Osteoblast (primary cell): ENCODE data around the gene ASIC4. TPM values are rescaled to one million over a fixed set of nuclear protein-coding genes. Genes with fewer than 3 reads are reported as not detected.
A peak's percentile ranks its signal among the peaks of the same experiment; 100 is the strongest.

ENCODE experiments used
- DNase-seq: peaks from one replicate; pipeline ENCODE4 v3.0.0; 2011; ENCODE audit warnings: low spot score, mixed read lengths; ENCODE audit not compliant: insufficient read length; ENCODE audit errors: missing footprints
- H2AFZ ChIP-seq: 2 replicates; pipeline ENCODE4 v1.6.0; 2011; ENCODE audit warnings: mild to moderate bottlenecking, low read length
- H3K27ac ChIP-seq: 2 replicates; pipeline ENCODE4 v1.5.1; 2011; ENCODE audit warnings: mild to moderate bottlenecking, low read depth, low read length, moderate library complexity
- H3K27me3 ChIP-seq: 2 replicates; pipeline ENCODE4 v1.6.0; 2012; ENCODE audit warnings: mild to moderate bottlenecking, control low read depth, inconsistent platforms, low read length, moderate library complexity; ENCODE audit not compliant: insufficient read depth
- H3K36me3 ChIP-seq: 2 replicates; pipeline ENCODE4 v1.5.1; 2011; ENCODE audit warnings: mild to moderate bottlenecking, low read length, control low read depth, moderate library complexity; ENCODE audit not compliant: insufficient read depth
- H3K4me1 ChIP-seq: 2 replicates; pipeline ENCODE4 v1.5.1; 2011; ENCODE audit warnings: mild to moderate bottlenecking, low read length, control low read depth, moderate library complexity; ENCODE audit not compliant: insufficient read depth
- H3K4me2 ChIP-seq: 2 replicates; pipeline ENCODE4 v1.6.0; 2011; ENCODE audit warnings: mild to moderate bottlenecking, low read length; ENCODE audit not compliant: insufficient read depth
- H3K4me3 ChIP-seq: fragments of 200-600 bp; sonication (generic); 3 replicates; pipeline ENCODE4 v1.5.1; 2012; ENCODE audit warnings: mild to moderate bottlenecking, low read length, inconsistent platforms; ENCODE audit not compliant: insufficient read depth
- H3K79me2 ChIP-seq: 2 replicates; pipeline ENCODE4 v1.6.0; 2012; ENCODE audit warnings: mild to moderate bottlenecking, low read length, control low read depth, inconsistent platforms; ENCODE audit not compliant: insufficient read depth
- H3K9me3 ChIP-seq: 2 replicates; pipeline ENCODE4 v1.5.1; 2011; ENCODE audit warnings: low read depth, low read length, control low read depth
- H4K20me1 ChIP-seq: 2 replicates; pipeline ENCODE4 v1.6.0; 2012; ENCODE audit warnings: mild to moderate bottlenecking, low read length, control low read depth; ENCODE audit not compliant: insufficient read depth
- CTCF ChIP-seq: IDR thresholded peaks from 2 replicates; pipeline ENCODE4 v1.5.1; 2011; ENCODE audit warnings: mild to moderate bottlenecking, low read depth, low read length, moderate library complexity; ENCODE audit errors: extremely low read depth
- total RNA-seq: library from RNA; depleted of rRNA; stranded (reverse); fragments of >200 nt; gene quantifications from 2 replicates; pipeline ENCODE4 v1.2.3, GENCODE V29; 2012

Gene ASIC4
- total RNA-seq, 1 donor: not detected

GRCh38 chr2:219496247-219496824 lies 17.9 kb upstream of the ASIC4 start:
- TF ChIP-seq CTCF: no peak
- peaks cover 34% of the 10 kb centered on the region for H3K4me1 ChIP-seq
- peaks cover 8% of the 10 kb centered on the region for H3K27me3 ChIP-seq
- no peak overlapping the region for H2AFZ ChIP-seq
- no peak overlapping the region for H3K27ac ChIP-seq
- H3K9me3 ChIP-seq: no peaks in the 10 kb centered on the region
- peaks cover 6% of the 10 kb centered on the region for H3K36me3 ChIP-seq
- no peak for DNase-seq
- H4K20me1 ChIP-seq: peaks cover 10% of the 10 kb centered on the region
- no peak overlapping the region for H3K4me2 ChIP-seq
- peaks cover 24% of the 10 kb centered on the region for H3K79me2 ChIP-seq
- H3K4me3 ChIP-seq: no peak overlapping the region

- Histone ChIP-seq H3K36me3 (peaks cover 11% of the 10 kb centered on the region), H3K4me1 (peaks cover 34% of the 10 kb centered on the region), H3K27ac (no peak overlapping the region), H3K27me3 (peaks cover 8% of the 10 kb centered on the region), H4K20me1 (peaks cover 15% of the 10 kb centered on the region), H3K4me3 (peak overlapping the region; percentile 89), H3K9me3 (no peaks in the 10 kb centered on the region), H2AFZ (no peak overlapping the region), H3K4me2 (peak overlapping the region; percentile 91), H3K79me2 (peaks cover 30% of the 10 kb centered on the region)
- no peak for TF ChIP-seq CTCF
- DNase-seq: no peak
Measured at GRCh38 chr2:219496825-219497494, 17.3 kb upstream of the ASIC4 start.

- Histone ChIP-seq H3K27me3 (peaks cover 8% of the 10 kb centered on the region), H3K36me3 (peaks cover 13% of the 10 kb centered on the region), H3K4me3 (peak overlapping the region; percentile 89), H2AFZ (peak overlapping the region; percentile 91), H3K9me3 (no peaks in the 10 kb centered on the region), H3K27ac (peak overlapping the region; percentile 89), H3K4me2 (peak overlapping the region; percentile 91), H3K4me1 (peaks cover 34% of the 10 kb centered on the region), H4K20me1 (peaks cover 15% of the 10 kb centered on the region), H3K79me2 (peaks cover 30% of the 10 kb centered on the region)
- no peak for TF ChIP-seq CTCF
- peak; percentile 100 for DNase-seq
Measured at GRCh38 chr2:219497495-219498279, 16.6 kb upstream of the ASIC4 start.
